ENCODE results near the gene IFNA1.

Gene IFNA1

DNA sequence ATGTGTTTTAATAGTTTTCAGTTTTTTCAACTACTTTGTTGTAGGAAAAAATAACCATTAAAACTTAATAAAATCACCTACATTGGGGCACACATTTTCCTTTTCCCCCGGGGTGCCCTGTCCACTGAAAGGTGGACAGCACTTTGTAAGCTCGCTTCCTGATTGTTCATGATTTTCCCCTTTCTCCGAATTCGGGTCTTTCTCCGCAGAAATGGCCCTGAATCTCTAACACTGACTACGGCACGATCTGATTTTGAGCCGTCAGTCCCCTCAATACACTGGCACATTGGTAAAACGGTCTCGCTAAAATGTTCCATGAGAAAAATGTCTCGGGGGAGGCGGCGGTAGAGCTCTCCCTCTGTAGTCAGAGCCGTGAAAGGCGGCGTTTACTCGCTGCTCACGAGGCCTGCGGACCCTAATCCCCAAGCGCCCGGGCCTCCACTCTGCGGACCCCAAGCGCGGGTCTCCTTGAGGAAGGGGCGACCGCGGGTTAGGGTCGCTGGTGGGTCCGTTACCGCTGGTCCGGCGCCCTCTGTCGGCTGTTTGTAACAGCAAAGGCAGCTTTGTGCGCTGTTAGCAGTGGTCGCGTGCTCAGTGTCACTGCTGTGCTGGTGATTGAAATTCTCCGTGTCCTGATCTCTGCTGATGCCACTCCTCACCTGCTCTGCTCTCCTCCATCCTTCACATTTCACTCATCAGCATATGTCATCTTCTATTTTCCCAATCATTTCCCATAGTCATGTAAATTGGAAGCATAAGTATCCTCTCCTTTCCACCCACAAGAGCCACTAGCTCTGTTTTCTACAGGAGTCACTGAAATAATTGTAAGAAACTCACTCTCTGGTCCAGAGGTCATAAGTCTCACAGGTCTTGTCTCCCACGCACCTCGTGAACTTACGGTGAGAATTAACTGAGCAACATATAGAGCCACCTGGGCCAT lies 44.2 kb upstream of the IFNA1 start (continued):
- no peak for TF ChIP-seq ZNF184 (tag by site-specific recombination; IDR thresholded peaks at IDR 0.05)
- TF ChIP-seq KLF1 (tag by site-specific recombination; IDR thresholded peaks at IDR 0.05), result no peak
- no peak for TF ChIP-seq RBAK (tag by site-specific recombination; IDR thresholded peaks at IDR 0.05)
- TF ChIP-seq, protein P1, sequence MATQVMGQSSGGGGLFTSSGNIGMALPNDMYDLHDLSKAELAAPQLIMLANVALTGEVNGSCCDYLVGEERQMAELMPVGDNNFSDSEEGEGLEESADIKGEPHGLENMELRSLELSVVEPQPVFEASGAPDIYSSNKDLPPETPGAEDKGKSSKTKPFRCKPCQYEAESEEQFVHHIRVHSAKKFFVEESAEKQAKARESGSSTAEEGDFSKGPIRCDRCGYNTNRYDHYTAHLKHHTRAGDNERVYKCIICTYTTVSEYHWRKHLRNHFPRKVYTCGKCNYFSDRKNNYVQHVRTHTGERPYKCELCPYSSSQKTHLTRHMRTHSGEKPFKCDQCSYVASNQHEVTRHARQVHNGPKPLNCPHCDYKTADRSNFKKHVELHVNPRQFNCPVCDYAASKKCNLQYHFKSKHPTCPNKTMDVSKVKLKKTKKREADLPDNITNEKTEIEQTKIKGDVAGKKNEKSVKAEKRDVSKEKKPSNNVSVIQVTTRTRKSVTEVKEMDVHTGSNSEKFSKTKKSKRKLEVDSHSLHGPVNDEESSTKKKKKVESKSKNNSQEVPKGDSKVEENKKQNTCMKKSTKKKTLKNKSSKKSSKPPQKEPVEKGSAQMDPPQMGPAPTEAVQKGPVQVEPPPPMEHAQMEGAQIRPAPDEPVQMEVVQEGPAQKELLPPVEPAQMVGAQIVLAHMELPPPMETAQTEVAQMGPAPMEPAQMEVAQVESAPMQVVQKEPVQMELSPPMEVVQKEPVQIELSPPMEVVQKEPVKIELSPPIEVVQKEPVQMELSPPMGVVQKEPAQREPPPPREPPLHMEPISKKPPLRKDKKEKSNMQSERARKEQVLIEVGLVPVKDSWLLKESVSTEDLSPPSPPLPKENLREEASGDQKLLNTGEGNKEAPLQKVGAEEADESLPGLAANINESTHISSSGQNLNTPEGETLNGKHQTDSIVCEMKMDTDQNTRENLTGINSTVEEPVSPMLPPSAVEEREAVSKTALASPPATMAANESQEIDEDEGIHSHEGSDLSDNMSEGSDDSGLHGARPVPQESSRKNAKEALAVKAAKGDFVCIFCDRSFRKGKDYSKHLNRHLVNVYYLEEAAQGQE (tag by site-specific recombination; IDR thresholded peaks at IDR 0.05), result no peak
- TF ChIP-seq ZNF132 (tag by site-specific recombination; IDR thresholded peaks at IDR 0.05; ENCODE audit: borderline replicate concordance), result no peak
- no peak for TF ChIP-seq ZNF776 (tag by site-specific recombination; IDR thresholded peaks at IDR 0.05; ENCODE audit: borderline replicate concordance)
- TF ChIP-seq OSR2 (tag by site-specific recombination; IDR thresholded peaks at IDR 0.05), result no peak
- TF ChIP-seq ZNF2 (tag by site-specific recombination; IDR thresholded peaks at IDR 0.05), result peak; percentile 92
- no peak for TF ChIP-seq ZNF350 (tag by site-specific recombination; IDR thresholded peaks at IDR 0.05)
- TF ChIP-seq ZNF140 (tag by site-specific recombination; IDR thresholded peaks at IDR 0.05), result no peak
- peak; percentile 62; the same call in 1 of the 2 replicates for TF ChIP-seq TRIM28 (IDR thresholded peaks at IDR 0.05; ENCODE audit: borderline replicate concordance, low read length)
- TF ChIP-seq, protein P2, sequence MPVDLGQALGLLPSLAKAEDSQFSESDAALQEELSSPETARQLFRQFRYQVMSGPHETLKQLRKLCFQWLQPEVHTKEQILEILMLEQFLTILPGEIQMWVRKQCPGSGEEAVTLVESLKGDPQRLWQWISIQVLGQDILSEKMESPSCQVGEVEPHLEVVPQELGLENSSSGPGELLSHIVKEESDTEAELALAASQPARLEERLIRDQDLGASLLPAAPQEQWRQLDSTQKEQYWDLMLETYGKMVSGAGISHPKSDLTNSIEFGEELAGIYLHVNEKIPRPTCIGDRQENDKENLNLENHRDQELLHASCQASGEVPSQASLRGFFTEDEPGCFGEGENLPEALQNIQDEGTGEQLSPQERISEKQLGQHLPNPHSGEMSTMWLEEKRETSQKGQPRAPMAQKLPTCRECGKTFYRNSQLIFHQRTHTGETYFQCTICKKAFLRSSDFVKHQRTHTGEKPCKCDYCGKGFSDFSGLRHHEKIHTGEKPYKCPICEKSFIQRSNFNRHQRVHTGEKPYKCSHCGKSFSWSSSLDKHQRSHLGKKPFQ (tag by site-specific recombination; IDR thresholded peaks at IDR 0.05), result no peak
- TF ChIP-seq ZNF791 (tag by site-specific recombination; IDR thresholded peaks at IDR 0.05), result no peak
- TF ChIP-seq ZBTB48 (tag by site-specific recombination; IDR thresholded peaks at IDR 0.05), result no peak
- TF ChIP-seq, protein P3, sequence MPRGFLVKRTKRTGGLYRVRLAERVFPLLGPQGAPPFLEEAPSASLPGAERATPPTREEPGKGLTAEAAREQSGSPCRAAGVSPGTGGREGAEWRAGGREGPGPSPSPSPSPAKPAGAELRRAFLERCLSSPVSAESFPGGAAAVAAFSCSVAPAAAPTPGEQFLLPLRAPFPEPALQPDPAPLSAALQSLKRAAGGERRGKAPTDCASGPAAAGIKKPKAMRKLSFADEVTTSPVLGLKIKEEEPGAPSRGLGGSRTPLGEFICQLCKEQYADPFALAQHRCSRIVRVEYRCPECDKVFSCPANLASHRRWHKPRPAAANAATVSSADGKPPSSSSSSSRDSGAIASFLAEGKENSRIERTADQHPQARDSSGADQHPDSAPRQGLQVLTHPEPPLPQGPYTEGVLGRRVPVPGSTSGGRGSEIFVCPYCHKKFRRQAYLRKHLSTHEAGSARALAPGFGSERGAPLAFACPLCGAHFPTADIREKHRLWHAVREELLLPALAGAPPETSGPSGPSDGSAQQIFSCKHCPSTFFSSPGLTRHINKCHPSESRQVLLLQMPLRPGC (tag by site-specific recombination; IDR thresholded peaks at IDR 0.05), result no peak
- no peak for TF ChIP-seq ZNF549 (tag by site-specific recombination; IDR thresholded peaks at IDR 0.05)
- peak; percentile 68; the same call in 1 of the 2 replicates for TF ChIP-seq ZFP69B (tag by site-specific recombination; IDR thresholded peaks at IDR 0.05)
- no peak for TF ChIP-seq GLIS1 (tag by site-specific recombination; IDR thresholded peaks at IDR 0.05)
- no peak for TF ChIP-seq ZNF23 (tag by site-specific recombination; IDR thresholded peaks at IDR 0.05; ENCODE audit: borderline replicate concordance)
- no peak for TF ChIP-seq ZNF514 (tag by site-specific recombination; IDR thresholded peaks at IDR 0.05)
- no peak for TF ChIP-seq ZBTB1 (tag by site-specific recombination; IDR thresholded peaks at IDR 0.05)
- TF ChIP-seq, protein P4, sequence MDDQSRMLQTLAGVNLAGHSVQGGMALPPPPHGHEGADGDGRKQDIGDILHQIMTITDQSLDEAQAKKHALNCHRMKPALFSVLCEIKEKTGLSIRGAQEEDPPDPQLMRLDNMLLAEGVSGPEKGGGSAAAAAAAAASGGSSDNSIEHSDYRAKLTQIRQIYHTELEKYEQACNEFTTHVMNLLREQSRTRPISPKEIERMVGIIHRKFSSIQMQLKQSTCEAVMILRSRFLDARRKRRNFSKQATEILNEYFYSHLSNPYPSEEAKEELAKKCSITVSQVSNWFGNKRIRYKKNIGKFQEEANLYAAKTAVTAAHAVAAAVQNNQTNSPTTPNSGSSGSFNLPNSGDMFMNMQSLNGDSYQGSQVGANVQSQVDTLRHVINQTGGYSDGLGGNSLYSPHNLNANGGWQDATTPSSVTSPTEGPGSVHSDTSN (CRISPR knock-in tag; IDR thresholded peaks at IDR 0.05), result no peak
- 0 out of 2 replicates have a peak, but pooled peaks have one; percentile 33 for TF ChIP-seq SP7 (tag by site-specific recombination; IDR thresholded peaks at IDR 0.05)
- no peak for TF ChIP-seq ZNF560 (tag by site-specific recombination; IDR thresholded peaks at IDR 0.05; ENCODE audit: borderline replicate concordance)
- no peak for TF ChIP-seq ZNF529 (tag by site-specific recombination; IDR thresholded peaks at IDR 0.05; ENCODE audit: insufficient replicate concordance)
- TF ChIP-seq, protein P5, sequence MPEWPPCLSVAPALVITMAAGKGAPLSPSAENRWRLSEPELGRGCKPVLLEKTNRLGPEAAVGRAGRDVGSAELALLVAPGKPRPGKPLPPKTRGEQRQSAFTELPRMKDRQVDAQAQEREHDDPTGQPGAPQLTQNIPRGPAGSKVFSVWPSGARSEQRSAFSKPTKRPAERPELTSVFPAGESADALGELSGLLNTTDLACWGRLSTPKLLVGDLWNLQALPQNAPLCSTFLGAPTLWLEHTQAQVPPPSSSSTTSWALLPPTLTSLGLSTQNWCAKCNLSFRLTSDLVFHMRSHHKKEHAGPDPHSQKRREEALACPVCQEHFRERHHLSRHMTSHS (tag by site-specific recombination; IDR thresholded peaks at IDR 0.05), result no peak
- TF ChIP-seq, protein P6, sequence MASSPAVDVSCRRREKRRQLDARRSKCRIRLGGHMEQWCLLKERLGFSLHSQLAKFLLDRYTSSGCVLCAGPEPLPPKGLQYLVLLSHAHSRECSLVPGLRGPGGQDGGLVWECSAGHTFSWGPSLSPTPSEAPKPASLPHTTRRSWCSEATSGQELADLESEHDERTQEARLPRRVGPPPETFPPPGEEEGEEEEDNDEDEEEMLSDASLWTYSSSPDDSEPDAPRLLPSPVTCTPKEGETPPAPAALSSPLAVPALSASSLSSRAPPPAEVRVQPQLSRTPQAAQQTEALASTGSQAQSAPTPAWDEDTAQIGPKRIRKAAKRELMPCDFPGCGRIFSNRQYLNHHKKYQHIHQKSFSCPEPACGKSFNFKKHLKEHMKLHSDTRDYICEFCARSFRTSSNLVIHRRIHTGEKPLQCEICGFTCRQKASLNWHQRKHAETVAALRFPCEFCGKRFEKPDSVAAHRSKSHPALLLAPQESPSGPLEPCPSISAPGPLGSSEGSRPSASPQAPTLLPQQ (tag by site-specific recombination; IDR thresholded peaks at IDR 0.05), result peak; percentile 72
- no peak for TF ChIP-seq ZNF426 (tag by site-specific recombination; IDR thresholded peaks at IDR 0.05)
- TF ChIP-seq ZNF629 (tag by site-specific recombination; IDR thresholded peaks at IDR 0.05), result no peak

Measured in HEK293 (cell line).